ENCODE data around the gene SMYD3.

GRCh38 chr1:246039584-246039983, 467.5 kb downstream of the SMYD3 start:
- no peak for TF ChIP-seq CHD2 (IDR thresholded peaks at IDR 0.05; ENCODE audit: low read length, partially characterized antibody)
- TF ChIP-seq POLR2A (IDR thresholded peaks at IDR 0.05; ENCODE audit: low read length) = no peak
- no peak for TF ChIP-seq RFX5 (IDR thresholded peaks at IDR 0.05)
- TF ChIP-seq, protein P1, sequence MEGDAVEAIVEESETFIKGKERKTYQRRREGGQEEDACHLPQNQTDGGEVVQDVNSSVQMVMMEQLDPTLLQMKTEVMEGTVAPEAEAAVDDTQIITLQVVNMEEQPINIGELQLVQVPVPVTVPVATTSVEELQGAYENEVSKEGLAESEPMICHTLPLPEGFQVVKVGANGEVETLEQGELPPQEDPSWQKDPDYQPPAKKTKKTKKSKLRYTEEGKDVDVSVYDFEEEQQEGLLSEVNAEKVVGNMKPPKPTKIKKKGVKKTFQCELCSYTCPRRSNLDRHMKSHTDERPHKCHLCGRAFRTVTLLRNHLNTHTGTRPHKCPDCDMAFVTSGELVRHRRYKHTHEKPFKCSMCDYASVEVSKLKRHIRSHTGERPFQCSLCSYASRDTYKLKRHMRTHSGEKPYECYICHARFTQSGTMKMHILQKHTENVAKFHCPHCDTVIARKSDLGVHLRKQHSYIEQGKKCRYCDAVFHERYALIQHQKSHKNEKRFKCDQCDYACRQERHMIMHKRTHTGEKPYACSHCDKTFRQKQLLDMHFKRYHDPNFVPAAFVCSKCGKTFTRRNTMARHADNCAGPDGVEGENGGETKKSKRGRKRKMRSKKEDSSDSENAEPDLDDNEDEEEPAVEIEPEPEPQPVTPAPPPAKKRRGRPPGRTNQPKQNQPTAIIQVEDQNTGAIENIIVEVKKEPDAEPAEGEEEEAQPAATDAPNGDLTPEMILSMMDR (IDR thresholded peaks at IDR 0.05) = no peak
- TF ChIP-seq CEBPB (IDR thresholded peaks at IDR 0.05) = no peak
- no peak for TF ChIP-seq SREBF2 (IDR thresholded peaks at IDR 0.05)
- TF ChIP-seq, protein P2, sequence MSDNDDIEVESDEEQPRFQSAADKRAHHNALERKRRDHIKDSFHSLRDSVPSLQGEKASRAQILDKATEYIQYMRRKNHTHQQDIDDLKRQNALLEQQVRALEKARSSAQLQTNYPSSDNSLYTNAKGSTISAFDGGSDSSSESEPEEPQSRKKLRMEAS (IDR thresholded peaks at IDR 0.05) = no peak
- no peak for TF ChIP-seq HDAC2 (IDR thresholded peaks at IDR 0.05)
- TF ChIP-seq BHLHE40 (IDR thresholded peaks at IDR 0.05; ENCODE audit: low read depth, low read length) = no peak
- TF ChIP-seq MAFK (IDR thresholded peaks at IDR 0.05; ENCODE audit: partially characterized antibody) = no peak
- no peak for TF ChIP-seq RAD21 (conservative IDR thresholded peaks at IDR 0.05 in 1 of 2, IDR thresholded peaks at IDR 0.05 in 1 of 2)
- TF ChIP-seq SMC3 (IDR thresholded peaks at IDR 0.05) = no peak
